ENCODE results near the gene LY6G5C. TPM values are rescaled to one million over a fixed set of nuclear protein-coding genes. Genes with fewer than 3 reads are reported as not detected.
A peak's percentile ranks its signal among the peaks of the same experiment; 100 is the strongest.

The LY6G5C gene
- total and polyA plus RNA-seq, 2 donors: 0.37 to 4.0 TPM

- H3K4me1 ChIP-seq (ENCODE audit: insufficient read depth): no peaks in the 10 kb centered on the region
- no peak overlapping the region for H3K4me3 ChIP-seq (ENCODE audit: low read depth, low read length)
- H3K36me3 ChIP-seq (ENCODE audit: insufficient read depth): no peaks in the 10 kb centered on the region
- WGBS: 93% methylated on average over 3 of the region's 3 CpGs
- no peak overlapping the region for H3K27ac ChIP-seq (ENCODE audit: low read depth)
- no peak for DNase-seq (ENCODE audit: extremely low spot score)
Observed at GRCh38 chr6:31708224-31708623, 27.4 kb upstream of the LY6G5C start.

- Histone ChIP-seq H3K36me3 (ENCODE audit: insufficient read depth) (no peaks in the 10 kb centered on the region), H3K27ac (ENCODE audit: low read depth) (no peak overlapping the region), H3K4me3 (ENCODE audit: low read depth, low read length) (no peak overlapping the region), H3K4me1 (ENCODE audit: insufficient read depth) (no peaks in the 10 kb centered on the region)
- DNase-seq (ENCODE audit: extremely low spot score): no peak
- WGBS: 88% methylated on average over 10 of the region's 10 CpGs
Observed at GRCh38 chr6:31707701-31708100, 26.8 kb upstream of the LY6G5C start.

- Histone ChIP-seq H3K36me3 (ENCODE audit: insufficient read depth) (no peaks in the 10 kb centered on the region), H3K27ac (ENCODE audit: low read depth) (no peak within 1 kb of the TSS), H3K4me1 (ENCODE audit: insufficient read depth) (no peaks in the 10 kb centered on the region), H3K4me3 (ENCODE audit: low read depth, low read length) (no peak within 1 kb of the TSS)
- DNase-seq (ENCODE audit: extremely low spot score): no peak
- WGBS: 46% methylated on average over 3 of the region's 3 CpGs
Observed at GRCh38 chr6:31706599-31706998, 25.7 kb upstream of the LY6G5C start, which contains the start of gene LY6G6F. Gene LY6G6F (plus strand): TSS chr6:31706866. CDS start chr6:31706907, 41 bp downstream.

GRCh38 chr6:31705931-31706330 lies 25.1 kb upstream of the LY6G5C start:
- Histone ChIP-seq H3K36me3 (ENCODE audit: insufficient read depth) (no peaks in the 10 kb centered on the region), H3K4me1 (ENCODE audit: insufficient read depth) (no peaks in the 10 kb centered on the region), H3K4me3 (ENCODE audit: low read depth, low read length) (no peak overlapping the region), H3K27ac (ENCODE audit: low read depth) (no peak overlapping the region)
- DNase-seq (ENCODE audit: extremely low spot score): no peak
- WGBS: 91% methylated on average over 6 of the region's 6 CpGs

- Histone ChIP-seq H3K4me1 (ENCODE audit: insufficient read depth) (no peaks in the 10 kb centered on the region), H3K27ac (ENCODE audit: low read depth) (peak within 1 kb of the TSS; percentile 97), H3K4me3 (ENCODE audit: low read depth, low read length) (peak within 1 kb of the TSS; percentile 70), H3K36me3 (ENCODE audit: insufficient read depth) (no peaks in the 10 kb centered on the region)
- under 1% methylated on average over 54 of the region's 54 CpGs for WGBS
- peak; percentile 97 for DNase-seq (ENCODE audit: extremely low spot score)
Observed at GRCh38 chr6:31702819-31703716, 22.2 kb upstream of the LY6G5C start, which contains the start of gene ABHD16A. Gene ABHD16A (minus strand): TSS chr6:31703324. CDS start chr6:31703281, 43 bp downstream.

GRCh38 chr6:31702405-31702818 lies 21.5 kb upstream of the LY6G5C start:
- Histone ChIP-seq H3K4me3 (ENCODE audit: low read depth, low read length) (peak overlapping the region; percentile 70), H3K27ac (ENCODE audit: low read depth) (peak overlapping the region; percentile 97), H3K4me1 (ENCODE audit: insufficient read depth) (no peaks in the 10 kb centered on the region), H3K36me3 (ENCODE audit: insufficient read depth) (no peaks in the 10 kb centered on the region)
- no peak for DNase-seq (ENCODE audit: extremely low spot score)
- whole genome bisulfite sequencing: under 1% methylated on average over 10 of the region's 10 CpGs

GRCh38 chr6:31701666-31702404 lies 21.0 kb upstream of the LY6G5C start:
- Histone ChIP-seq H3K36me3 (ENCODE audit: insufficient read depth) (no peaks in the 10 kb centered on the region), H3K4me1 (ENCODE audit: insufficient read depth) (no peaks in the 10 kb centered on the region), H3K27ac (ENCODE audit: low read depth) (no peak overlapping the region), H3K4me3 (ENCODE audit: low read depth, low read length) (peak overlapping the region; percentile 70)
- 23% methylated on average over 7 of the region's 7 CpGs for WGBS
- DNase-seq (ENCODE audit: extremely low spot score): no peak

- 86% methylated on average over 5 of the region's 5 CpGs for WGBS
- no peaks in the 10 kb centered on the region for H3K36me3 ChIP-seq (ENCODE audit: insufficient read depth)
- H3K4me1 ChIP-seq (ENCODE audit: insufficient read depth): no peaks in the 10 kb centered on the region
- H3K4me3 ChIP-seq (ENCODE audit: low read depth, low read length): no peak overlapping the region
- no peak overlapping the region for H3K27ac ChIP-seq (ENCODE audit: low read depth)
- no peak for DNase-seq (ENCODE audit: extremely low spot score)
Observed at GRCh38 chr6:31700740-31701401, 20.0 kb upstream of the LY6G5C start.

- Histone ChIP-seq H3K36me3 (ENCODE audit: insufficient read depth) (no peaks in the 10 kb centered on the region), H3K4me3 (ENCODE audit: low read depth, low read length) (no peak overlapping the region), H3K27ac (ENCODE audit: low read depth) (no peak overlapping the region), H3K4me1 (ENCODE audit: insufficient read depth) (no peaks in the 10 kb centered on the region)
- DNase-seq (ENCODE audit: extremely low spot score): no peak
- 49% methylated on average over 3 of the region's 3 CpGs for WGBS
Observed at GRCh38 chr6:31697555-31697954, 16.7 kb upstream of the LY6G5C start.

- H3K4me1 ChIP-seq (ENCODE audit: insufficient read depth): no peaks in the 10 kb centered on the region
- no peak overlapping the region for H3K4me3 ChIP-seq (ENCODE audit: low read depth, low read length)
- H3K27ac ChIP-seq (ENCODE audit: low read depth): no peak overlapping the region
- WGBS: 91% methylated on average over 6 of the region's 6 CpGs
- H3K36me3 ChIP-seq (ENCODE audit: insufficient read depth): peaks cover 5% of the 10 kb centered on the region
- no peak for DNase-seq (ENCODE audit: extremely low spot score)
Observed at GRCh38 chr6:31693535-31693934, 12.7 kb upstream of the LY6G5C start.

GRCh38 chr6:31692886-31693285 lies 12.0 kb upstream of the LY6G5C start:
- no peaks in the 10 kb centered on the region for H3K4me1 ChIP-seq (ENCODE audit: insufficient read depth)
- no peak overlapping the region for H3K27ac ChIP-seq (ENCODE audit: low read depth)
- no peak for DNase-seq (ENCODE audit: extremely low spot score)
- H3K4me3 ChIP-seq (ENCODE audit: low read depth, low read length): no peak overlapping the region
- 89% methylated on average over 9 of the region's 9 CpGs for WGBS
- H3K36me3 ChIP-seq (ENCODE audit: insufficient read depth): peaks cover 5% of the 10 kb centered on the region

- WGBS: 82% methylated on average over 4 of the region's 4 CpGs
- H3K4me1 ChIP-seq (ENCODE audit: insufficient read depth): no peaks in the 10 kb centered on the region
- DNase-seq (ENCODE audit: extremely low spot score): no peak
- peaks cover 5% of the 10 kb centered on the region for H3K36me3 ChIP-seq (ENCODE audit: insufficient read depth)
- H3K4me3 ChIP-seq (ENCODE audit: low read depth, low read length): no peak overlapping the region
- no peak overlapping the region for H3K27ac ChIP-seq (ENCODE audit: low read depth)
Observed at GRCh38 chr6:31692353-31692752, 11.5 kb upstream of the LY6G5C start.

- H3K27ac ChIP-seq (ENCODE audit: low read depth): no peak overlapping the region
- no peak for DNase-seq (ENCODE audit: extremely low spot score)
- WGBS: 95% methylated on average over 12 of the region's 12 CpGs
- no peak overlapping the region for H3K4me3 ChIP-seq (ENCODE audit: low read depth, low read length)
- H3K4me1 ChIP-seq (ENCODE audit: insufficient read depth): no peaks in the 10 kb centered on the region
- H3K36me3 ChIP-seq (ENCODE audit: insufficient read depth): peaks cover 5% of the 10 kb centered on the region
Observed at GRCh38 chr6:31691564-31692108, 10.8 kb upstream of the LY6G5C start.
